GM12878 (cell line): ENCODE data around the gene CDK2. TPM values are rescaled to one million over a fixed set of nuclear protein-coding genes. Genes with fewer than 3 reads are reported as not detected.
A peak's percentile ranks its signal among the peaks of the same experiment; 100 is the strongest.

Experiments
- ATF7 ChIP-seq: fragments of 450-650 bp; IDR thresholded peaks from 2 replicates; pipeline ENCODE4 v1.6.1; 2016; ENCODE audit warnings: low read depth, mild to moderate bottlenecking
- BCL3 ChIP-seq: IDR thresholded peaks from 2 replicates; pipeline ENCODE4 v1.6.1; 2011; ENCODE audit warnings: borderline replicate concordance, low read depth, mild to moderate bottlenecking, moderate library complexity, low read length; ENCODE audit not compliant: insufficient read depth, poor library complexity, severe bottlenecking
- CBFB ChIP-seq: IDR thresholded peaks from 2 replicates; pipeline ENCODE4 v1.6.1; 2016; ENCODE audit warnings: antibody characterized with exemption, low read depth
- CBX5 ChIP-seq: sonication (generic); IDR thresholded peaks from 2 replicates; pipeline ENCODE4 v1.6.1; 2016; ENCODE audit warnings: low read depth, moderate library complexity, mild to moderate bottlenecking, inconsistent platforms
- CUX1 ChIP-seq: IDR thresholded peaks from 2 replicates; pipeline ENCODE4 v1.6.1; 2012; ENCODE audit warnings: improper control_type of control experiment, low read depth, low read length; ENCODE audit not compliant: insufficient replicate concordance
- E2F8 ChIP-seq: fragments of 450-650 bp; IDR thresholded peaks from 2 replicates; pipeline ENCODE4 v1.6.1; 2018; ENCODE audit warnings: mild to moderate bottlenecking, low read depth, moderate library complexity; ENCODE audit not compliant: partially characterized antibody
- GABPA ChIP-seq: IDR thresholded peaks from 2 replicates; pipeline ENCODE4 v1.6.1; 2014; ENCODE audit warnings: antibody characterized with exemption, low read depth, mild to moderate bottlenecking, inconsistent platforms
- HSF1 ChIP-seq: fragments of 150-350 bp; IDR thresholded peaks from 2 replicates; pipeline ENCODE4 v1.6.1; 2014; ENCODE audit warnings: mild to moderate bottlenecking, low read depth, low read length
- MEF2A ChIP-seq: IDR thresholded peaks from 2 replicates; pipeline ENCODE4 v1.6.1; 2011; ENCODE audit warnings: low read depth, mild to moderate bottlenecking, low read length, moderate library complexity; ENCODE audit not compliant: insufficient read depth
- MLLT1 ChIP-seq: fragments of 450-650 bp; IDR thresholded peaks from 2 replicates; pipeline ENCODE4 v1.6.1; 2016; ENCODE audit warnings: mild to moderate bottlenecking
- MTA2 ChIP-seq: fragments of 450-650 bp; IDR thresholded peaks from 2 replicates; pipeline ENCODE4 v1.6.1; 2016; ENCODE audit warnings: low read depth, mild to moderate bottlenecking, moderate library complexity
- NR2F1 ChIP-seq: fragments of 450-650 bp; conservative IDR thresholded peaks from 2 replicates; pipeline ENCODE4 v1.6.1; 2017; ENCODE audit warnings: mild to moderate bottlenecking
- NRF1 ChIP-seq: conservative IDR thresholded peaks from 2 replicates; pipeline ENCODE4 v1.6.1; 2011; ENCODE audit warnings: mild to moderate bottlenecking, low read depth, low read length, improper control_type of control experiment
- POLR2A ChIP-seq: IDR thresholded peaks from 2 replicates; pipeline ENCODE4 v1.6.1; 2011; ENCODE audit warnings: low read depth, mild to moderate bottlenecking, low read length
- STAT1 ChIP-seq: fragments of 450-650 bp; conservative IDR thresholded peaks from 2 replicates; pipeline ENCODE4 v1.6.1; 2014; ENCODE audit warnings: antibody characterized with exemption, mild to moderate bottlenecking
- ZNF207 ChIP-seq: fragments of 450-650 bp; IDR thresholded peaks from 2 replicates; pipeline ENCODE4 v1.6.1; 2014; ENCODE audit warnings: antibody characterized with exemption, mild to moderate bottlenecking, borderline replicate concordance
- polyA plus RNA-seq, 11 experiments: library from polyadenylated mRNA; depleted of rRNA in 4 of 11; unstranded in 6 of 11; stranded (reverse) in 5 of 11; fragments of >200 nt; fragmentation: Nextera tagmentation in 4 of 11; fragmentation: Illumina TruSeq in 1 of 11; extraction: Ambion mirVana in 4 of 11; extraction: Trizol in 1 of 11; gene quantifications; 1 replicate in 1 of 11; 2 replicates in 10 of 11; pipeline versions ENCODE4 v1.2.1 to v1.2.3, GENCODE V29; 2011 to 2016; ENCODE audit warnings: inconsistent platforms in 2 of 11, missing spikeins in 2 of 11, low read depth in 1 of 11
- total RNA-seq, 4 experiments: library from RNA; depleted of rRNA in 3 of 4; stranded (reverse); fragments of >200 nt in 3 of 4; fragmentation: Illumina TruSeq in 1 of 4; extraction: Trizol in 1 of 4; gene quantifications; 2 replicates each; pipeline versions ENCODE4 v1.2.1 to v1.2.3, GENCODE V29; 2013 to 2021

The CDK2 gene
- total and polyA plus RNA-seq, 10 of the 15 experiments (the other 5 are each of a cell fraction or from before 2014, with no cell fraction given) = 13.1 to 138 (median 82.2) TPM

GRCh38 chr12:55927588-55928502 lies 38.8 kb upstream of the CDK2 start, which contains the start of gene PYM1 (continued):
- TF ChIP-seq E2F8 (no peak), MEF2A (0 out of 2 replicates have a peak, but pooled peaks have one; percentile 1), ATF7 (no peak), GABPA (no peak), BCL3 (no peak), STAT1 (no peak), CBFB (no peak), NR2F1 (peak; percentile 99), NRF1 (no peak), MTA2 (0 out of 2 replicates have a peak, but pooled peaks have one; percentile 33), ZNF207 (no peak), POLR2A (peak; percentile 78; the same call in 1 of the 2 replicates), CBX5 (no peak), HSF1 (no peak), CUX1 (no peak), MLLT1 (peak; percentile 58; the same call in 1 of the 2 replicates)
